ENCODE results near the gene PAM16. TPM values are rescaled to one million over a fixed set of nuclear protein-coding genes. Genes with fewer than 3 reads are reported as not detected.

The PAM16 gene
- total and polyA plus RNA-seq, 9 of the 15 experiments (the other 6 are each of a cell fraction or from before 2014, with no cell fraction given): 38.7 to 273 (median 79.3) TPM

GRCh38 chr16:4344983-4345835, 5.9 kb downstream of the PAM16 start:
- H2AFZ ChIP-seq (ENCODE audit: low read depth, low read length): no peak overlapping the region
- 96% methylated on average over 23 of the region's 26 CpGs for WGBS (ENCODE audit: insufficient coverage, low coverage, missing lambda C conversion rate)
- H3K27ac ChIP-seq (ENCODE audit: extremely low read depth, low read depth, low read length): 0 out of 3 replicates have a peak overlapping the region, but pooled peaks have one; percentile 13
- H3K9me1 ChIP-seq (ENCODE audit: control insufficient read depth, insufficient read depth, low read length): no peaks in the 10 kb centered on the region
- CTCF ChIA-PET (ENCODE audit: low intra/inter-chr PET ratio): no interaction called here
- POLR2A ChIA-PET: interaction anchor here (1.0 to 1.7 kb wide), 4 partner anchors 10 to 37 kb away, joined by 3 to 5 read pairs (median 4); partner anchors contain the start of gene VASN
- H3K27me3 ChIP-seq (ENCODE audit: control insufficient read depth in 2 of 2, insufficient read depth in 2 of 2, low read length in 2 of 2): no peaks in the 10 kb centered on the region
- no peak for TF ChIP-seq GATA2 (CRISPR knock-in tag; IDR thresholded peaks at IDR 0.05)
- TF ChIP-seq CBFA2T3 (IDR thresholded peaks at IDR 0.05): no peak
- TF ChIP-seq ZHX1 (conservative IDR thresholded peaks at IDR 0.05; ENCODE audit: low read length): no peak
- TF ChIP-seq RBM22 (IDR thresholded peaks at IDR 0.05; ENCODE audit: low read depth, low read length, poor library complexity, severe bottlenecking): no peak
- TF ChIP-seq, protein P1, sequence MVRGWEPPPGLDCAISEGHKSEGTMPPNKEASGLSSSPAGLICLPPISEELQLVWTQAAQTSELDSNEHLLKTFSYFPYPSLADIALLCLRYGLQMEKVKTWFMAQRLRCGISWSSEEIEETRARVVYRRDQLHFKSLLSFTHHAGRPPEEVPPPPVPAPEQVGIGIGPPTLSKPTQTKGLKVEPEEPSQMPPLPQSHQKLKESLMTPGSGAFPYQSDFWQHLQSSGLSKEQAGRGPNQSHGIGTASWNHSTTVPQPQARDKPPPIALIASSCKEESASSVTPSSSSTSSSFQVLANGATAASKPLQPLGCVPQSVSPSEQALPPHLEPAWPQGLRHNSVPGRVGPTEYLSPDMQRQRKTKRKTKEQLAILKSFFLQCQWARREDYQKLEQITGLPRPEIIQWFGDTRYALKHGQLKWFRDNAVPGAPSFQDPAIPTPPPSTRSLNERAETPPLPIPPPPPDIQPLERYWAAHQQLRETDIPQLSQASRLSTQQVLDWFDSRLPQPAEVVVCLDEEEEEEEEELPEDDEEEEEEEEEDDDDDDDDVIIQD (CRISPR knock-in tag; IDR thresholded peaks at IDR 0.05): no peak
- TF ChIP-seq, protein P2, sequence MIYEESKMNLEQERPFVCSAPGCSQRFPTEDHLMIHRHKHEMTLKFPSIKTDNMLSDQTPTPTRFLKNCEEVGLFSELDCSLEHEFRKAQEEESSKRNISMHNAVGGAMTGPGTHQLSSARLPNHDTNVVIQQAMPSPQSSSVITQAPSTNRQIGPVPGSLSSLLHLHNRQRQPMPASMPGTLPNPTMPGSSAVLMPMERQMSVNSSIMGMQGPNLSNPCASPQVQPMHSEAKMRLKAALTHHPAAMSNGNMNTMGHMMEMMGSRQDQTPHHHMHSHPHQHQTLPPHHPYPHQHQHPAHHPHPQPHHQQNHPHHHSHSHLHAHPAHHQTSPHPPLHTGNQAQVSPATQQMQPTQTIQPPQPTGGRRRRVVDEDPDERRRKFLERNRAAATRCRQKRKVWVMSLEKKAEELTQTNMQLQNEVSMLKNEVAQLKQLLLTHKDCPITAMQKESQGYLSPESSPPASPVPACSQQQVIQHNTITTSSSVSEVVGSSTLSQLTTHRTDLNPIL (CRISPR knock-in tag; IDR thresholded peaks at IDR 0.05): no peak
- no peak for TF ChIP-seq ZNF584 (CRISPR knock-in tag; IDR thresholded peaks at IDR 0.05; ENCODE audit: low read depth)
- TF ChIP-seq PHB (CRISPR knock-in tag; IDR thresholded peaks at IDR 0.05): no peak
- no peak for TF ChIP-seq CTBP1 (IDR thresholded peaks at IDR 0.05; ENCODE audit: borderline replicate concordance)
- TF ChIP-seq ZNF551 (CRISPR knock-in tag; IDR thresholded peaks at IDR 0.05): no peak
- TF ChIP-seq ZNF12 (CRISPR knock-in tag; IDR thresholded peaks at IDR 0.05): no peak
- no peak for TF ChIP-seq CEBPB (tag; IDR thresholded peaks at IDR 0.05)
- TF ChIP-seq ZNF263 (CRISPR knock-in tag; IDR thresholded peaks at IDR 0.05; ENCODE audit: borderline replicate concordance): no peak
- TF ChIP-seq ELK3 (CRISPR knock-in tag; IDR thresholded peaks at IDR 0.05): no peak
- no peak for TF ChIP-seq ZNF134 (CRISPR knock-in tag; conservative IDR thresholded peaks at IDR 0.05)
- DNase-seq (ENCODE audit: extremely low read depth in 1 of 4, low spot score in 3 of 4) (no peak), ATAC-seq (no peak), FAIRE-seq (no peak)
- H3K4me2 ChIP-seq (ENCODE audit: insufficient read depth, low read length): no peak overlapping the region
- peaks cover 89% of the 10 kb centered on the region for H3K79me2 ChIP-seq (ENCODE audit: control insufficient read depth, insufficient read depth, low read length)
- no TSS peak for BruUV-seq (replicated peaks)
- H3K9me3 ChIP-seq (replicated peaks; ENCODE audit: control insufficient read depth, insufficient read depth, low read depth, low read length): peaks cover 9% of the 10 kb centered on the region; the same call in 1 of the 2 replicates
- in situ Hi-C loops (cut with MboI) (loop anchor here (5.0 kb wide), 1 partner anchor 73 kb away; the partner anchor contains the start of gene TFAP4), intact Hi-C loops (cut with micrococcal nuclease) (no loop called here)
- H3K36me3 ChIP-seq (ENCODE audit: control insufficient read depth, insufficient read depth, low read length): peaks cover 76% of the 10 kb centered on the region; the same call in 2 of the 3 replicates
- H3K4me1 ChIP-seq (replicated peaks in 1 of 2; ENCODE audit: control insufficient read depth in 2 of 2, insufficient read depth in 2 of 2, low read length in 2 of 2): peaks cover 17 to 43% of the 10 kb centered on the region in 2 experiments; a peak in 4 of 5 replicates
- no peak overlapping the region for H3K4me3 ChIP-seq
- peaks cover 13% of the 10 kb centered on the region for H4K20me1 ChIP-seq (replicated peaks; ENCODE audit: control insufficient read depth, insufficient read depth, low read length)
- no peak overlapping the region for H3K9ac ChIP-seq (ENCODE audit: insufficient read depth in 1 of 2, low read depth in 2 of 2, low read length in 2 of 2)

All from K562 (cell line).